Measurements from ENCODE around the gene WBP4.

DNA sequence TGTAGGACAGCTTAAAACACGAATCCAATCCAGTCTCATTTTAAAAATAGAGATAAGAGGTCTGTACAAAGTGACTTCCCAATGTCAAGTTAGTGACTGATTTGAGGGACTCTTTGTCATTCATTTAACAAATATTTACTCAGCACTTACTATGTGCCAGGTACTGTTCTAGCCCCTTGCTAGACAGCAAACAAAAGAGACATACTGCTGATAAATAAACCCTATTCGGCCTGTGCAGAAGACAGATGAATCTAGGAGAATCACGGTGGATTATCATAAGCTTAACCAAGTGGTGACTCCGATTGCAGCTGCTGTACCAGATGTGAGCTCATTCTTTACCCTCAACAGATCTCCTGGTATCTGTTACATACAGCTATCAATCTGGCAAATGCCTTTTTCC, 35.8 kb upstream of the WBP4 start:
- TF ChIP-seq, protein P1, sequence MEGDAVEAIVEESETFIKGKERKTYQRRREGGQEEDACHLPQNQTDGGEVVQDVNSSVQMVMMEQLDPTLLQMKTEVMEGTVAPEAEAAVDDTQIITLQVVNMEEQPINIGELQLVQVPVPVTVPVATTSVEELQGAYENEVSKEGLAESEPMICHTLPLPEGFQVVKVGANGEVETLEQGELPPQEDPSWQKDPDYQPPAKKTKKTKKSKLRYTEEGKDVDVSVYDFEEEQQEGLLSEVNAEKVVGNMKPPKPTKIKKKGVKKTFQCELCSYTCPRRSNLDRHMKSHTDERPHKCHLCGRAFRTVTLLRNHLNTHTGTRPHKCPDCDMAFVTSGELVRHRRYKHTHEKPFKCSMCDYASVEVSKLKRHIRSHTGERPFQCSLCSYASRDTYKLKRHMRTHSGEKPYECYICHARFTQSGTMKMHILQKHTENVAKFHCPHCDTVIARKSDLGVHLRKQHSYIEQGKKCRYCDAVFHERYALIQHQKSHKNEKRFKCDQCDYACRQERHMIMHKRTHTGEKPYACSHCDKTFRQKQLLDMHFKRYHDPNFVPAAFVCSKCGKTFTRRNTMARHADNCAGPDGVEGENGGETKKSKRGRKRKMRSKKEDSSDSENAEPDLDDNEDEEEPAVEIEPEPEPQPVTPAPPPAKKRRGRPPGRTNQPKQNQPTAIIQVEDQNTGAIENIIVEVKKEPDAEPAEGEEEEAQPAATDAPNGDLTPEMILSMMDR (IDR thresholded peaks at IDR 0.05): no peak
- no peak for TF ChIP-seq EP300 (IDR thresholded peaks at IDR 0.05)
